ENCODE results near the gene TM4SF1. TPM values are rescaled to one million over a fixed set of nuclear protein-coding genes. Genes with fewer than 3 reads are reported as not detected.

Gene TM4SF1
- total RNA-seq, 1 donor from 2014 or later, result 149 TPM

- ATAC-seq (no peak), DNase-seq (ENCODE audit: low spot score) (no peak)
- intact Hi-C loops (cut with DNase I), result no loop called here
Measured at GRCh38 chr3:149378478-149379309, 1.2 kb upstream of the TM4SF1 start.

- DNase-seq (ENCODE audit: low spot score), result no peak
- ATAC-seq, result peak; percentile 66
- intact Hi-C loops (cut with DNase I), result no loop called here
Measured at GRCh38 chr3:149376718-149377407, 586 bp downstream of the TM4SF1 start.

- no peak for ATAC-seq
- DNase-seq (ENCODE audit: low spot score), result no peak
- intact Hi-C loops (cut with DNase I), result no loop called here
Measured at GRCh38 chr3:149375501-149376196, 1.8 kb downstream of the TM4SF1 start.

GRCh38 chr3:149374793-149375500, 2.5 kb downstream of the TM4SF1 start:
- intact Hi-C loops (cut with DNase I), result no loop called here
- DNase-seq (ENCODE audit: low spot score), result no peak
- no peak for ATAC-seq

GRCh38 chr3:149374391-149374790, 3.1 kb downstream of the TM4SF1 start:
- ATAC-seq (no peak), DNase-seq (ENCODE audit: low spot score) (no peak)
- intact Hi-C loops (cut with DNase I), result no loop called here

GRCh38 chr3:149373235-149374125, 4.0 kb downstream of the TM4SF1 start:
- DNase-seq (ENCODE audit: low spot score) (no peak), ATAC-seq (no peak)
- intact Hi-C loops (cut with DNase I), result no loop called here

GRCh38 chr3:149371723-149372114, 5.7 kb downstream of the TM4SF1 start:
- intact Hi-C loops (cut with DNase I), result no loop called here
- DNase-seq (ENCODE audit: low spot score) (no peak), ATAC-seq (no peak)

GRCh38 chr3:149371001-149371722, 6.3 kb downstream of the TM4SF1 start:
- ATAC-seq, result no peak
- DNase-seq (ENCODE audit: low spot score), result no peak
- intact Hi-C loops (cut with DNase I), result no loop called here

GRCh38 chr3:149369991-149370866, 7.2 kb downstream of the TM4SF1 start:
- intact Hi-C loops (cut with DNase I), result no loop called here
- no peak for DNase-seq (ENCODE audit: low spot score)

GRCh38 chr3:149368674-149369497, 8.6 kb downstream of the TM4SF1 start:
- intact Hi-C loops (cut with DNase I), result no loop called here

More at GRCh38 chr3:149369991-149370866, 7.2 kb downstream of the TM4SF1 start:
- ATAC-seq, result no peak

GRCh38 chr3:149368201-149368673, 9.2 kb downstream of the TM4SF1 start:
- ATAC-seq (peak; percentile 30), DNase-seq (ENCODE audit: low spot score) (no peak)
- intact Hi-C loops (cut with DNase I), result no loop called here

More at GRCh38 chr3:149368674-149369497, 8.6 kb downstream of the TM4SF1 start:
- no peak for DNase-seq (ENCODE audit: low spot score)
- ATAC-seq, result peak; percentile 21

GRCh38 chr3:149366941-149367840, 10.3 kb downstream of the TM4SF1 start:
- intact Hi-C loops (cut with DNase I), result no loop called here
- ATAC-seq (no peak), DNase-seq (ENCODE audit: low spot score) (no peak)

GRCh38 chr3:149366031-149366430, 11.4 kb downstream of the TM4SF1 start:
- no peak for DNase-seq (ENCODE audit: low spot score)
- intact Hi-C loops (cut with DNase I), result no loop called here
- no peak for ATAC-seq

- no peak for DNase-seq (ENCODE audit: low spot score)
- intact Hi-C loops (cut with DNase I), result no loop called here
- no peak for ATAC-seq
Measured at GRCh38 chr3:149364624-149365023, 12.8 kb downstream of the TM4SF1 start.

GRCh38 chr3:149363053-149363452, 14.4 kb downstream of the TM4SF1 start:
- intact Hi-C loops (cut with DNase I), result no loop called here
- ATAC-seq (no peak), DNase-seq (ENCODE audit: low spot score) (no peak)
